ENCODE measurements around the gene MOB1B.
A peak's percentile ranks its signal among the peaks of the same experiment; 100 is the strongest.
"Not testable (repeated sequence)": the region's sequence is repeated elsewhere in the genome, so short reads cannot be mapped to it uniquely, and the experiment has no call there.

Gene MOB1B

GRCh38 chr4:70901984-70902576 is at the start of gene MOB1B:
Gene MOB1B (plus strand): TSS chr4:70902369. CDS start chr4:70902537, 168 bp downstream.
- peak; percentile 70 to 76 for DNase-seq (ENCODE audit: low read depth in 2 of 2)

- DNase-seq (ENCODE audit: low read depth in 2 of 2), result no peak
Observed at GRCh38 chr4:70855464-70855863, 46.7 kb upstream of the MOB1B start.

GRCh38 chr4:70858454-70858853 is 43.7 kb upstream of the MOB1B start:
- no peak for DNase-seq (ENCODE audit: low read depth in 2 of 2)

GRCh38 chr4:70859066-70859465 is 43.1 kb upstream of the MOB1B start:
- no peak for DNase-seq (ENCODE audit: low read depth in 2 of 2)

- DNase-seq (ENCODE audit: low read depth in 2 of 2), result no peak
Observed at GRCh38 chr4:70863099-70863790, 38.9 kb upstream of the MOB1B start.

GRCh38 chr4:70868778-70869177 is 33.4 kb upstream of the MOB1B start:
- DNase-seq (ENCODE audit: low read depth in 2 of 2), result no peak

GRCh38 chr4:70873216-70873615 is 29.0 kb upstream of the MOB1B start:
- DNase-seq (ENCODE audit: low read depth in 2 of 2), result no peak

- DNase-seq (ENCODE audit: low read depth in 2 of 2), result no peak
Observed at GRCh38 chr4:70874268-70875156, 27.7 kb upstream of the MOB1B start.

GRCh38 chr4:70877556-70877955 is 24.6 kb upstream of the MOB1B start:
- no peak for DNase-seq (ENCODE audit: low read depth in 2 of 2)

GRCh38 chr4:70880739-70881138 is 21.4 kb upstream of the MOB1B start:
- no peak for DNase-seq (ENCODE audit: low read depth in 2 of 2)

GRCh38 chr4:70885174-70885573 is 17.0 kb upstream of the MOB1B start:
- DNase-seq (ENCODE audit: low read depth in 2 of 2), result no peak

GRCh38 chr4:70892086-70892769 is 9.9 kb upstream of the MOB1B start:
- DNase-seq (ENCODE audit: low read depth in 2 of 2), result no peak

- no peak for DNase-seq (ENCODE audit: low read depth in 2 of 2)
Observed at GRCh38 chr4:70893790-70894189, 8.4 kb upstream of the MOB1B start.

- DNase-seq (ENCODE audit: low read depth in 2 of 2), result no peak
Observed at GRCh38 chr4:70895405-70895804, 6.8 kb upstream of the MOB1B start.

GRCh38 chr4:70895811-70896491 is 6.2 kb upstream of the MOB1B start:
- DNase-seq (ENCODE audit: low read depth in 2 of 2), result no peak

- not testable (repeated sequence) for DNase-seq (ENCODE audit: low read depth in 2 of 2)
Observed at GRCh38 chr4:70898581-70898980, 3.6 kb upstream of the MOB1B start.

- no peak for DNase-seq (ENCODE audit: low read depth in 2 of 2)
Observed at GRCh38 chr4:70901607-70901983, 574 bp upstream of the MOB1B start.

GRCh38 chr4:70902577-70903290 is 565 bp downstream of the MOB1B start:
- DNase-seq (ENCODE audit: low read depth in 2 of 2), result no peak

- no peak for DNase-seq (ENCODE audit: low read depth in 2 of 2)
Observed at GRCh38 chr4:70903291-70903603, 1.1 kb downstream of the MOB1B start.

- no peak for DNase-seq (ENCODE audit: low read depth in 2 of 2)
Observed at GRCh38 chr4:70908993-70909556, 6.9 kb downstream of the MOB1B start.

- DNase-seq (ENCODE audit: low read depth in 2 of 2), result no peak
Observed at GRCh38 chr4:70914000-70914399, 11.8 kb downstream of the MOB1B start.
